Left ventricle myocardium superior (tissue), 1 donor: ENCODE results near the gene EVC. TPM values are rescaled to one million over a fixed set of nuclear protein-coding genes. Genes with fewer than 3 reads are reported as not detected.
A peak's percentile ranks its signal among the peaks of the same experiment; 100 is the strongest.

Experiments used
- ATAC-seq: fragments of 200-7000 bp; cut with Tn5 transposase; one replicate; pipeline ENCODE4 v1.9.1; 2020; ENCODE audit warnings: mild to moderate bottlenecking, moderate library complexity
- DNase-seq: peaks from one replicate; pipeline ENCODE4 v3.0.0-alpha.2; 2020
- intact Hi-C: fragments of 100-400 bp; cut with micrococcal nuclease; formaldehyde crosslinking; loops from one replicate; pipeline ENCODE4 v1.11.0; 2022
- long read RNA-seq: library from polyadenylated mRNA; unstranded; transcript quantifications from one replicate; pipeline ENCODE4 v2.0.0, GENCODE V29; 2021
- total RNA-seq: library from RNA; stranded (reverse); fragmentation: NEBNext Ultra II Directional; extraction: Animal tissue kit (Norgen Biotek cat#: 25700); gene quantifications from one replicate; pipeline ENCODE4 v1.2.1, GENCODE V29; 2021
- donor health status: DM: no; HTN: yes; CAD: no; lungs with severe emphysema.

The EVC gene
- 6.3 TPM for total RNA-seq
- long read RNA-seq, partial matches to known transcripts: 0 of 4 reads
- long read RNA-seq, other reads (novel, unspliced or antisense): 4 of 4 reads

- peak; percentile 90 for ATAC-seq
- intact Hi-C loops: no loop called here
- DNase-seq: peak; percentile 90
These were observed at the start of gene EVC for GRCh38 chr4:5710961-5711478. Gene EVC, plus strand, starts transcription at chr4:5711201. Its CDS starts 180 bp downstream, at chr4:5711381.

- ATAC-seq: no peak
- intact Hi-C loops: no loop called here
- no peak for DNase-seq
These were observed 49.8 kb upstream of the EVC start for GRCh38 chr4:5661237-5661636.

GRCh38 chr4:5662555-5662954, 48.4 kb upstream of the EVC start:
- intact Hi-C loops: no loop called here
- DNase-seq (no peak), ATAC-seq (no peak)

- DNase-seq: no peak
- intact Hi-C loops: no loop called here
- no peak for ATAC-seq
These were observed 46.2 kb upstream of the EVC start for GRCh38 chr4:5664778-5665177.

GRCh38 chr4:5666741-5667140, 44.3 kb upstream of the EVC start:
- ATAC-seq (no peak), DNase-seq (no peak)
- intact Hi-C loops: no loop called here

GRCh38 chr4:5676763-5677162, 34.2 kb upstream of the EVC start:
- DNase-seq (no peak), ATAC-seq (no peak)
- intact Hi-C loops: no loop called here

GRCh38 chr4:5678977-5679376, 32.0 kb upstream of the EVC start:
- ATAC-seq: no peak
- DNase-seq: no peak
- intact Hi-C loops: no loop called here

GRCh38 chr4:5683566-5683965, 27.4 kb upstream of the EVC start:
- intact Hi-C loops: no loop called here
- ATAC-seq: peak; percentile 73
- no peak for DNase-seq

- DNase-seq (no peak), ATAC-seq (no peak)
- intact Hi-C loops: no loop called here
These were observed 25.7 kb upstream of the EVC start for GRCh38 chr4:5685296-5685695.

GRCh38 chr4:5686338-5686737, 24.7 kb upstream of the EVC start:
- DNase-seq (no peak), ATAC-seq (no peak)
- intact Hi-C loops: no loop called here

GRCh38 chr4:5689065-5689464, 21.9 kb upstream of the EVC start:
- no peak for DNase-seq
- ATAC-seq: no peak
- intact Hi-C loops: no loop called here

- no peak for ATAC-seq
- DNase-seq: no peak
- intact Hi-C loops: no loop called here
These were observed 19.4 kb upstream of the EVC start for GRCh38 chr4:5691491-5692132.

- intact Hi-C loops: no loop called here
- ATAC-seq: no peak
These were observed 17.1 kb upstream of the EVC start for GRCh38 chr4:5693871-5694270.

GRCh38 chr4:5696341-5696740, 14.7 kb upstream of the EVC start:
- intact Hi-C loops: no loop called here
- ATAC-seq: no peak
- DNase-seq: no peak

More at GRCh38 chr4:5693871-5694270, 17.1 kb upstream of the EVC start:
- DNase-seq: no peak

- ATAC-seq (no peak), DNase-seq (peak; percentile 41)
- intact Hi-C loops: no loop called here
These were observed 10.5 kb upstream of the EVC start for GRCh38 chr4:5700459-5700858.

- intact Hi-C loops: no loop called here
- ATAC-seq (no peak), DNase-seq (no peak)
These were observed 9.0 kb upstream of the EVC start for GRCh38 chr4:5701971-5702370.

- no peak for ATAC-seq
- DNase-seq: no peak
- intact Hi-C loops: no loop called here
These were observed 7.2 kb upstream of the EVC start for GRCh38 chr4:5703831-5704230.

GRCh38 chr4:5704276-5704675, 6.7 kb upstream of the EVC start:
- DNase-seq: no peak
- intact Hi-C loops: no loop called here
- ATAC-seq: no peak

- intact Hi-C loops: no loop called here
- DNase-seq (no peak), ATAC-seq (no peak)
These were observed 5.2 kb upstream of the EVC start for GRCh38 chr4:5705647-5706320.

GRCh38 chr4:5706486-5707290, 4.3 kb upstream of the EVC start:
- DNase-seq (no peak), ATAC-seq (no peak)
- intact Hi-C loops: no loop called here
